Keratinocyte (primary cell): ENCODE results near the gene ROCK1. TPM values are rescaled to one million over a fixed set of nuclear protein-coding genes. Genes with fewer than 3 reads are reported as not detected.
A peak's percentile ranks its signal among the peaks of the same experiment; 100 is the strongest.

Source experiments
- DNase-seq: peaks from one replicate; pipeline ENCODE4 v3.0.0-alpha.2; 2011; ENCODE audit warnings: low read depth, missing footprints, low spot score
- FAIRE-seq: peaks from 2 replicates; lab custom pipeline; 2011; peaks lifted over from hg19 to GRCh38; lab: Jason Lieb, UNC
- H2AFZ ChIP-seq: 2 replicates; pipeline ENCODE4 v1.6.0; 2012; ENCODE audit warnings: low read length, control low read depth, inconsistent platforms; ENCODE audit not compliant: control insufficient read depth
- H3K27ac ChIP-seq: 2 replicates; pipeline ENCODE4 v1.5.1; 2011; ENCODE audit warnings: low read length; ENCODE audit not compliant: control insufficient read depth, insufficient read depth
- H3K27me3 ChIP-seq: 3 replicates; pipeline ENCODE4 v1.6.0; 2011; ENCODE audit warnings: low read length; ENCODE audit not compliant: control insufficient read depth, insufficient read depth; ENCODE audit errors: extremely low read depth
- H3K36me3 ChIP-seq, 2 experiments: 2 replicates in 1 of 2; 3 replicates in 1 of 2; pipeline ENCODE4 v1.5.1; 2011; ENCODE audit warnings: low read length in 2 of 2, mild to moderate bottlenecking in 1 of 2; ENCODE audit not compliant: control insufficient read depth in 2 of 2, insufficient read depth in 2 of 2; ENCODE audit errors: extremely low read depth in 1 of 2
- H3K4me1 ChIP-seq: 3 replicates; pipeline ENCODE4 v1.5.1; 2011; ENCODE audit warnings: low read length; ENCODE audit not compliant: control insufficient read depth, insufficient read depth; ENCODE audit errors: extremely low read depth
- H3K4me2 ChIP-seq: 3 replicates; pipeline ENCODE4 v1.6.0; 2011; ENCODE audit warnings: low read depth, low read length; ENCODE audit not compliant: control insufficient read depth, insufficient read depth; ENCODE audit errors: extremely low read depth
- H3K4me3 ChIP-seq, 3 experiments: fragments of 200-600 bp in 1 of 3; sonication (generic) in 1 of 3; 2 replicates in 2 of 3; 3 replicates in 1 of 3; pipeline ENCODE4 v1.5.1; 2011 to 2016; ENCODE audit warnings: low read length in 3 of 3, mild to moderate bottlenecking in 3 of 3, control low read depth in 2 of 3, inconsistent platforms in 1 of 3, low read depth in 1 of 3, mixed read lengths in 1 of 3, mixed run types in 1 of 3, moderate library complexity in 1 of 3; ENCODE audit not compliant: control insufficient read depth in 2 of 3, insufficient read depth in 2 of 3; ENCODE audit errors: extremely low read depth in 1 of 3
- H3K79me2 ChIP-seq: 2 replicates; pipeline ENCODE4 v1.6.0; 2012; ENCODE audit warnings: low read length; ENCODE audit not compliant: control insufficient read depth, insufficient read depth
- H3K9ac ChIP-seq: 3 replicates; pipeline ENCODE4 v1.6.0; 2011; ENCODE audit warnings: low read length; ENCODE audit not compliant: control insufficient read depth, insufficient read depth; ENCODE audit errors: extremely low read depth
- H3K9me1 ChIP-seq: 3 replicates; pipeline ENCODE4 v1.6.0; 2011; ENCODE audit warnings: low read length; ENCODE audit not compliant: control insufficient read depth, insufficient read depth; ENCODE audit errors: extremely low read depth
- H3K9me3 ChIP-seq: 2 replicates; pipeline ENCODE4 v1.5.1; 2012; ENCODE audit warnings: low read depth, low read length; ENCODE audit not compliant: control insufficient read depth
- H4K20me1 ChIP-seq: 3 replicates; pipeline ENCODE4 v1.6.0; 2011; ENCODE audit warnings: low read length; ENCODE audit not compliant: control insufficient read depth, insufficient read depth; ENCODE audit errors: extremely low read depth
- EZH2 ChIP-seq: IDR thresholded peaks from one replicate; pipeline ENCODE4 v1.6.1; 2012; ENCODE audit warnings: inconsistent platforms, mild to moderate bottlenecking, low read length, moderate library complexity
- dilution Hi-C: fragments of 300-500 bp; cut with MboI; formaldehyde crosslinking; loops from one replicate; pipeline ENCODE4 v1.7.0; 2020; ENCODE audit warnings: low sequenced_read_pairs; ENCODE audit not compliant: extremely low pct_ligation_motif_present
- polyA minus RNA-seq, 3 experiments: library from RNA; depleted of rRNA, polyadenylated mRNA; stranded (reverse); fragments of >200 nt; gene quantifications; 1 replicate in 1 of 3; 2 replicates in 1 of 3; 3 replicates in 1 of 3; pipeline ENCODE4 v1.2.3, GENCODE V29; 2011
- polyA plus RNA-seq, 5 experiments: library from polyadenylated mRNA; depleted of rRNA in 3 of 5; stranded (reverse) in 3 of 5; stranded (forward) in 1 of 5; unstranded in 1 of 5; fragments of >200 nt; gene quantifications; 1 replicate in 1 of 5; 2 replicates in 3 of 5; 3 replicates in 1 of 5; pipeline versions ENCODE4 v1.2.1 to v1.2.3, GENCODE V29; 2011 to 2012; ENCODE audit warnings: missing spikeins in 2 of 5, low read depth in 1 of 5, low replicate concordance in 1 of 5
- TF ChIP-seq, protein P1 (sequence below), 3 experiments: IDR thresholded peaks in 1 of 3; conservative IDR thresholded peaks in 1 of 3; optimal IDR thresholded peaks in 1 of 3; 2 replicates in 2 of 3; 3 replicates in 1 of 3; pipeline versions ENCODE3 to v1.5.1; 2011; ENCODE audit warnings: low read length in 3 of 3, mild to moderate bottlenecking in 3 of 3, moderate library complexity in 2 of 3, control low read depth in 1 of 3, inconsistent platforms in 1 of 3; ENCODE audit not compliant: insufficient read depth in 2 of 3; ENCODE audit errors: extremely low read depth in 1 of 3

ROCK1 gene
- polyA plus RNA-seq (14.8 to 25.9 TPM (median 16.1 TPM) in 3 replicates), polyA minus RNA-seq (5.0 to 39.9 TPM (median 13.7 TPM) in 3 replicates)
- 81.5 TPM for polyA plus RNA-seq (2011; ENCODE audit: low read depth)
- polyA plus RNA-seq (2011; cell fraction: cytosol; rRNA removed), result 8.0 and 16.4 TPM in 2 replicates
- polyA plus RNA-seq (2011; cell fraction: nucleus; rRNA removed), result 24.6 and 47.6 TPM in 2 replicates
- polyA plus RNA-seq (2012; ENCODE audit: low replicate concordance), result 19.9 and 28.3 TPM in 2 replicates
- 12.7 TPM for polyA minus RNA-seq (2011; cell fraction: cytosol; rRNA and poly(A)+ RNA removed)
- polyA minus RNA-seq (2011; cell fraction: nucleus; rRNA and poly(A)+ RNA removed), result 28.6 and 81.4 TPM in 2 replicates

DNA sequence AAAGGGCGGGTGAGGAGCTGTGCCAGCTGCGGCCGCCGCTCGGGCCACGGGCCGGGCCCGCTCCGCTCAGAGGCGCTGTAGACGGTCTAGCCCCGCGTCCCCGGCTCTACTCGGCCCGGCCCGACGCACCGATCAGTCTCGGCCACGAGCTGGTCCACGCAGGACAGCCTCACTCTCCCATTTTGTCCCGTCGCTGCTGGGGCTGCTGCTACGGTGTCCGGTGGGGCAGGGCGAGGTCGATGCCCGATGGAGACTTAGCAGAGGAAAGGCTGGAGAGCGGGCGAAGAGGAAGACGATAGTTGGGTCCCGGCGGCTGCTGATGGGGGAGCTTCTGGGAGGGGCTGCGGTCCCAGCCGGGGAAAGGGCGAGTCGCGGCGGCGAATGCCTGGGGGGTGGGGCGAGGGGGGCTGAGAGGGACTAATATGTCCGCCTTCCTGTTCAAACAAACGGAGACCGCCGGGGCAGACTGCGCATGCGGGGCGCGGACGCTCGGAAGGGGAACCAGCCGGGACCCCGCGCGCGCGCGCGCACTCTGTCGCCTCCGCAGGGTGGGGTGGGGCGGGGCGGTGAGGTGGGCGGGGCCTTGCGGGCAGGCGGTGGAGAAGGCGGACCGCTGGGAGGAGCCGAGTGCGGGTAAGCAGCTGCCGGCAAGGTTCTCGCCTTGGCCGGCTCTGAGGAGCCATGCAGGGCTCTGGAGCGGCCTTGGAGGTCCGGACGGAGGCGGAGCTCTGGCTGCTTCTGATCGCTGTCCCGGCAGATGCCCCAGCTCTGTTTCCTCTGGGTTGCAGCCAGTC is at the start of gene ROCK1:
ROCK1 (minus strand) TSS at position 468 of the 794 bp plus-strand sequence. CDS start 903 bp downstream, outside the sequence.
- H3K9me1 ChIP-seq, result no peaks in the 10 kb centered on the region
- H3K36me3 ChIP-seq, result no peaks in the 10 kb centered on the region
- dilution Hi-C loops, result no loop called here
- H3K4me2 ChIP-seq, result peak within 1 kb of the TSS; percentile 94
- H2AFZ ChIP-seq, result peak within 1 kb of the TSS; percentile 100
- TF ChIP-seq, protein P1, sequence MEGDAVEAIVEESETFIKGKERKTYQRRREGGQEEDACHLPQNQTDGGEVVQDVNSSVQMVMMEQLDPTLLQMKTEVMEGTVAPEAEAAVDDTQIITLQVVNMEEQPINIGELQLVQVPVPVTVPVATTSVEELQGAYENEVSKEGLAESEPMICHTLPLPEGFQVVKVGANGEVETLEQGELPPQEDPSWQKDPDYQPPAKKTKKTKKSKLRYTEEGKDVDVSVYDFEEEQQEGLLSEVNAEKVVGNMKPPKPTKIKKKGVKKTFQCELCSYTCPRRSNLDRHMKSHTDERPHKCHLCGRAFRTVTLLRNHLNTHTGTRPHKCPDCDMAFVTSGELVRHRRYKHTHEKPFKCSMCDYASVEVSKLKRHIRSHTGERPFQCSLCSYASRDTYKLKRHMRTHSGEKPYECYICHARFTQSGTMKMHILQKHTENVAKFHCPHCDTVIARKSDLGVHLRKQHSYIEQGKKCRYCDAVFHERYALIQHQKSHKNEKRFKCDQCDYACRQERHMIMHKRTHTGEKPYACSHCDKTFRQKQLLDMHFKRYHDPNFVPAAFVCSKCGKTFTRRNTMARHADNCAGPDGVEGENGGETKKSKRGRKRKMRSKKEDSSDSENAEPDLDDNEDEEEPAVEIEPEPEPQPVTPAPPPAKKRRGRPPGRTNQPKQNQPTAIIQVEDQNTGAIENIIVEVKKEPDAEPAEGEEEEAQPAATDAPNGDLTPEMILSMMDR (optimal IDR thresholded peaks at IDR 0.05 in 1 of 3, IDR thresholded peaks at IDR 0.05 in 1 of 3, conservative IDR thresholded peaks at IDR 0.05 in 1 of 3; ENCODE audit: extremely low read depth in 1 of 3, insufficient read depth in 2 of 3, low read length in 3 of 3), result no peak
- TF ChIP-seq EZH2, result no peak
- H3K79me2 ChIP-seq, result peaks cover 50% of the 10 kb centered on the region
- DNase-seq (peak; percentile 57), FAIRE-seq (peak; percentile 17)
- H3K27me3 ChIP-seq, result no peaks in the 10 kb centered on the region
- H3K4me3 ChIP-seq, result peak within 1 kb of the TSS; percentile 64 to 98 (median 94)
- peaks cover 11% of the 10 kb centered on the region for H4K20me1 ChIP-seq
- peak within 1 kb of the TSS; percentile 82 for H3K27ac ChIP-seq
- H3K9ac ChIP-seq, result peak within 1 kb of the TSS; percentile 94
- H3K9me3 ChIP-seq, result no peaks in the 10 kb centered on the region
- peaks cover 13% of the 10 kb centered on the region for H3K4me1 ChIP-seq

DNA sequence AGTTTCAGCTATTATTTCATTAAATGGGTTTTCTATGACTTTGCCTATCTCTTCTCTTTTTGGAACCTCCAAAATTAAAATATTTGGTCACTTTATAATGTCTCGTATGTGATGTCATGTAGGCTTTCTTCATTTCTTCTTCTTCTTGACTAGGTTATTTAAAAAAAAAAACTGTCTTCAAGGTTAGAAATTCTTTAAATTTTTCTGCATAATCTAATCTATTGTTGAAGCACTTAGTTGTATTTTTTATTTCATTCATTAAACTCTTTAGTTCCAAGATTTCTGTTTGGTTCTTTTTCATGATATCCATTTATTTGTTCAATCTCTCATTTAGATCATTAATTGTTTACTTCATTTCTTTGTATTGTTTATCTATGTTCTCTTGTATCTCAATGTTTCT is 43.8 kb upstream of the ROCK1 start:
- no peak overlapping the region for H2AFZ ChIP-seq
- dilution Hi-C loops, result no loop called here
- no peak overlapping the region for H3K4me2 ChIP-seq
- no peak overlapping the region for H3K27ac ChIP-seq
- H3K79me2 ChIP-seq, result no peaks in the 10 kb centered on the region
- H3K4me3 ChIP-seq, result no peak overlapping the region
- DNase-seq, result no peak
- TF ChIP-seq, protein P1 (optimal IDR thresholded peaks at IDR 0.05 in 1 of 3, IDR thresholded peaks at IDR 0.05 in 1 of 3, conservative IDR thresholded peaks at IDR 0.05 in 1 of 3; ENCODE audit: extremely low read depth in 1 of 3, insufficient read depth in 2 of 3, low read length in 3 of 3), result no peak
- TF ChIP-seq EZH2, result no peak
- H3K9ac ChIP-seq, result no peak overlapping the region
- no peaks in the 10 kb centered on the region for H3K9me1 ChIP-seq
- no peaks in the 10 kb centered on the region for H3K4me1 ChIP-seq
- no peak for FAIRE-seq
- no peaks in the 10 kb centered on the region for H3K27me3 ChIP-seq
- H3K36me3 ChIP-seq, result no peaks in the 10 kb centered on the region
- no peaks in the 10 kb centered on the region for H3K9me3 ChIP-seq
- H4K20me1 ChIP-seq, result no peaks in the 10 kb centered on the region
